Transverse colon (tissue), 4 donors: ENCODE results near the gene ALDH16A1. TPM values are rescaled to one million over a fixed set of nuclear protein-coding genes. Genes with fewer than 3 reads are reported as not detected.

Source experiments
- DNase-seq: peaks from one replicate; pipeline ENCODE4 v3.0.0-alpha.2; 2019
- H3K27ac ChIP-seq, 4 donors: fragments of 200-600 bp; sonication (generic); 2 replicates each; pipeline ENCODE4 v1.5.1; 2016 to 2018; ENCODE audit warnings: inconsistent platforms in 4 of 4
- H3K27me3 ChIP-seq: fragments of 200-600 bp; sonication (generic); 2 replicates; pipeline ENCODE4 v1.5.1; 2017; ENCODE audit warnings: inconsistent platforms
- H3K36me3 ChIP-seq, 4 donors: fragments of 200-600 bp; sonication (generic); 2 replicates each; pipeline ENCODE4 v1.5.1; 2017 to 2019; ENCODE audit warnings: inconsistent platforms in 4 of 4
- H3K4me1 ChIP-seq, 4 donors: fragments of 200-600 bp; sonication (generic); 2 replicates each; pipeline ENCODE4 v1.5.1; 2017 to 2020; ENCODE audit warnings: inconsistent platforms in 4 of 4
- H3K4me3 ChIP-seq, 4 donors: fragments of 200-600 bp; sonication (generic); 1 replicate in 1 of 4; 2 replicates in 3 of 4; pipeline versions ENCODE4 v1.5.1 to v1.6.1; 2017 to 2019; ENCODE audit warnings: inconsistent platforms in 4 of 4
- H3K9me3 ChIP-seq, 2 donors: fragments of 200-600 bp; sonication (generic); 2 replicates each; pipeline ENCODE4 v1.5.1; 2017 to 2019; ENCODE audit warnings: inconsistent platforms in 2 of 2
- CTCF ChIP-seq, 5 experiments: fragments of 200-600 bp in 3 of 5; fragments of 450-650 bp in 2 of 5; sonication (generic) in 3 of 5; IDR thresholded peaks; 1 replicate in 2 of 5; 2 replicates in 3 of 5; pipeline ENCODE4 v1.5.1; 2016 to 2017; ENCODE audit warnings: antibody characterized with exemption in 5 of 5, inconsistent platforms in 3 of 5, mild to moderate bottlenecking in 2 of 5, moderate library complexity in 1 of 5
- EP300 ChIP-seq: sonication (generic); formaldehyde crosslinking; IDR thresholded peaks from one replicate; pipeline ENCODE4 v1.6.1; 2017; ENCODE audit warnings: antibody characterized with exemption, low read depth
- POLR2A ChIP-seq: fragments of 450-650 bp; IDR thresholded peaks from one replicate; pipeline ENCODE4 v1.6.1; 2016; ENCODE audit warnings: antibody characterized with exemption, mild to moderate bottlenecking, moderate library complexity
- POLR2AphosphoS5 ChIP-seq, 3 donors: sonication (generic); formaldehyde crosslinking; IDR thresholded peaks; one replicate each; pipeline ENCODE4 v1.6.1; 2016; ENCODE audit warnings: antibody characterized with exemption in 3 of 3
- WGBS, 2 donors: methylation state at CpG; one replicate each; pipeline ENCODE4 v1.1.5; 2018; ENCODE audit warnings: low coverage in 1 of 2; 5-methylcytosine and 5-hydroxymethylcytosine counted together
- in situ Hi-C, 4 donors: fragments of 200-750 bp; cut with MboI; loops; one replicate each; pipeline versions ENCODE4 v1.15.0 to v1.15.1; 2017; ENCODE audit warnings: low sequenced_read_pairs in 3 of 4, low pct_ligation_motif_present in 1 of 4, low pct_unique_long_range_greater_than_20kb in 1 of 4
- intact Hi-C: fragments of 100-400 bp; cut with DNase I; formaldehyde crosslinking; loops from one replicate; pipeline ENCODE4 v1.15.1; 2023; ENCODE audit warnings: low total_unique reads
- total RNA-seq, 4 donors: library from RNA; depleted of rRNA; stranded (reverse); fragments of >200 nt; gene quantifications; one replicate each; pipeline ENCODE4 v1.1.0, GENCODE V29; 2016

The ALDH16A1 gene
- total RNA-seq, 4 donors from 2014 or later = 24.3 to 465 (median 43.1) TPM

- Histone ChIP-seq H3K27me3 (no peaks in the 10 kb centered on the region), H3K36me3 (peaks cover 0 to 8% (median 2%) of the 10 kb centered on the region in 4 donors), H3K4me1 (peaks cover 10 to 54% (median 16%) of the 10 kb centered on the region in 4 donors), H3K9me3 (no peaks in the 10 kb centered on the region), H3K4me3 (peak overlapping the region; percentile 51 to 68 (median 54)), H3K27ac (peak overlapping the region; percentile 95 to 100 (median 96))
- TF ChIP-seq EP300 = no peak
- TF ChIP-seq POLR2A = no peak
- TF ChIP-seq CTCF (IDR thresholded peaks at IDR 0.05) = no peak
- TF ChIP-seq POLR2AphosphoS5 (IDR thresholded peaks at IDR 0.05) = no peak
- intact Hi-C loops (no loop called here), in situ Hi-C loops (no loop called here)
- DNase-seq = no peak
- WGBS, 2 donors = 40% methylated on average over 10 of the region's 10 CpGs; no CpG with 5 or more reads in 1 of the 2 donors
These were observed 774 bp downstream of the ALDH16A1 start for GRCh38 chr19:49453757-49454240.

GRCh38 chr19:49455773-49456172, 2.7 kb downstream of the ALDH16A1 start:
- WGBS, 2 donors = 63 to 77% methylated on average over 5 of the region's 5 CpGs
- peak in 1 of 3 donors; percentile 64 for TF ChIP-seq POLR2AphosphoS5 (IDR thresholded peaks at IDR 0.05)
- no peak for TF ChIP-seq EP300
- TF ChIP-seq CTCF (IDR thresholded peaks at IDR 0.05) = no peak
- Histone ChIP-seq H3K4me3 (no peak overlapping the region), H3K4me1 (peaks cover 4 to 47% (median 10%) of the 10 kb centered on the region in 4 donors), H3K27me3 (no peaks in the 10 kb centered on the region), H3K27ac (peak overlapping the region; percentile 58 to 100 (median 64)), H3K9me3 (no peaks in the 10 kb centered on the region), H3K36me3 (peaks cover 0 to 5% (median 0%) of the 10 kb centered on the region in 4 donors)
- intact Hi-C loops = no loop called here
- in situ Hi-C loops = no loop called here
- no peak for DNase-seq

GRCh38 chr19:49456326-49456725, 3.3 kb downstream of the ALDH16A1 start:
- H3K4me1 ChIP-seq = peaks cover 4 to 46% (median 8%) of the 10 kb centered on the region in 4 donors
- no peaks in the 10 kb centered on the region for H3K9me3 ChIP-seq
- intact Hi-C loops (no loop called here), in situ Hi-C loops (no loop called here)
- H3K27ac ChIP-seq = peak overlapping the region; percentile 58 to 79 (median 64)
- peaks cover 0 to 5% (median 0%) of the 10 kb centered on the region in 4 donors for H3K36me3 ChIP-seq
- WGBS, 2 donors = 88 to 94% methylated on average over 5 of the region's 5 CpGs
- H3K4me3 ChIP-seq = no peak overlapping the region
- TF ChIP-seq POLR2A (no peak), EP300 (no peak), POLR2AphosphoS5 (IDR thresholded peaks at IDR 0.05) (no peak), CTCF (IDR thresholded peaks at IDR 0.05) (no peak)
- no peak for DNase-seq
- no peaks in the 10 kb centered on the region for H3K27me3 ChIP-seq

GRCh38 chr19:49458567-49458903, 5.5 kb downstream of the ALDH16A1 start:
- 82% methylated on average over 5 of the region's 5 CpGs; no CpG with 5 or more reads in 1 of the 2 donors for whole genome bisulfite sequencing, 2 donors
- no peak for TF ChIP-seq EP300
- TF ChIP-seq CTCF (IDR thresholded peaks at IDR 0.05) = no peak
- TF ChIP-seq POLR2AphosphoS5 (IDR thresholded peaks at IDR 0.05) = no peak
- H3K9me3 ChIP-seq = no peaks in the 10 kb centered on the region
- peak overlapping the region; percentile 45 to 79 (median 64) for H3K27ac ChIP-seq
- intact Hi-C loops (no loop called here), in situ Hi-C loops (no loop called here)
- no peaks in the 10 kb centered on the region for H3K27me3 ChIP-seq
- peaks cover 4 to 36% (median 8%) of the 10 kb centered on the region in 4 donors for H3K4me1 ChIP-seq
- no peak for DNase-seq
- H3K36me3 ChIP-seq = peaks cover 0 to 5% (median 0%) of the 10 kb centered on the region in 4 donors
- H3K4me3 ChIP-seq = no peak overlapping the region
